Neural progenitor cell (in vitro differentiated cells): ENCODE results near the gene GABBR2. TPM values are rescaled to one million over a fixed set of nuclear protein-coding genes. Genes with fewer than 3 reads are reported as not detected.

ENCODE experiments used
- DNase-seq: peaks from one replicate; pipeline ENCODE4 v3.0.0-alpha.2; 2016; ENCODE audit warnings: low spot score
- H2AFZ ChIP-seq: fragments of 200-600 bp; sonication (generic); replicated peaks from 2 replicates; pipeline ENCODE4 v1.6.1; 2016; ENCODE audit warnings: antibody characterized with exemption
- H3F3A ChIP-seq: fragments of 200-600 bp; sonication (generic); 2 replicates; pipeline ENCODE4 v1.6.1; 2016; ENCODE audit warnings: antibody characterized with exemption, low read depth
- H3K27ac ChIP-seq: fragments of 200-600 bp; sonication (generic); 2 replicates; pipeline ENCODE4 v1.5.1; 2016; ENCODE audit warnings: mild to moderate bottlenecking
- H3K27me3 ChIP-seq: fragments of 200-600 bp; sonication (generic); 2 replicates; pipeline ENCODE4 v1.6.1; 2016; ENCODE audit warnings: mild to moderate bottlenecking, moderate library complexity
- H3K36me3 ChIP-seq: fragments of 200-600 bp; sonication (generic); 2 replicates; pipeline ENCODE4 v1.5.1; 2016
- H3K4me1 ChIP-seq: fragments of 200-600 bp; sonication (generic); 2 replicates; pipeline ENCODE4 v1.6.1; 2016; ENCODE audit warnings: mixed run types
- H3K4me2 ChIP-seq: fragments of 200-600 bp; sonication (generic); 2 replicates; pipeline ENCODE4 v1.6.1; 2016
- H3K4me3 ChIP-seq: fragments of 200-600 bp; sonication (generic); 2 replicates; pipeline ENCODE4 v1.5.1; 2016
- H3K79me2 ChIP-seq: fragments of 200-600 bp; sonication (generic); 2 replicates; pipeline ENCODE4 v1.6.1; 2016; ENCODE audit warnings: low read depth
- H3K9ac ChIP-seq: fragments of 200-600 bp; sonication (generic); 2 replicates; pipeline ENCODE4 v1.6.1; 2016
- H3K9me3 ChIP-seq: fragments of 200-600 bp; sonication (generic); 2 replicates; pipeline ENCODE4 v1.5.1; 2016; ENCODE audit warnings: low read depth
- H4K20me1 ChIP-seq: fragments of 200-600 bp; sonication (generic); 2 replicates; pipeline ENCODE4 v1.6.1; 2016; ENCODE audit warnings: low read depth
- H3K27ac Mint-ChIP-seq: 3 replicates; pipeline ENCODE4 v1.8.0; 2021; ENCODE audit warnings: mixed read lengths
- H3K27me3 Mint-ChIP-seq: 2 replicates; pipeline ENCODE4 v1.8.0; 2022; ENCODE audit warnings: low read depth, mild to moderate bottlenecking, inconsistent platforms, moderate library complexity, mixed read lengths; ENCODE audit not compliant: insufficient read depth
- H3K36me3 Mint-ChIP-seq: 3 replicates; pipeline ENCODE4 v1.8.0; 2021; ENCODE audit warnings: mixed read lengths
- H3K4me1 Mint-ChIP-seq: 3 replicates; pipeline ENCODE4 v1.8.0; 2021; ENCODE audit warnings: mixed read lengths
- H3K4me3 Mint-ChIP-seq: 3 replicates; pipeline ENCODE4 v1.8.0; 2021; ENCODE audit warnings: mild to moderate bottlenecking, moderate library complexity, mixed read lengths
- H3K9me3 Mint-ChIP-seq: 3 replicates; pipeline ENCODE4 v1.8.0; 2020; ENCODE audit warnings: mixed read lengths
- CTCF ChIP-seq: fragments of 200-600 bp; sonication (generic); IDR thresholded peaks from 2 replicates; pipeline ENCODE4 v1.5.1; 2017; ENCODE audit warnings: antibody characterized with exemption, mild to moderate bottlenecking
- EZH2 ChIP-seq: fragments of 200-600 bp; sonication (generic); IDR thresholded peaks from 2 replicates; pipeline ENCODE4 v1.6.1; 2017; ENCODE audit warnings: antibody characterized with exemption, mild to moderate bottlenecking, moderate library complexity
- EZH2phosphoT487 ChIP-seq: fragments of 200-600 bp; sonication (generic); IDR thresholded peaks from 2 replicates; pipeline ENCODE4 v1.6.1; 2017; ENCODE audit warnings: antibody characterized with exemption
- total RNA-seq: library from RNA; depleted of rRNA; stranded (reverse); fragments of >200 nt; gene quantifications from 2 replicates; pipeline ENCODE4 v1.2.3, GENCODE V29; 2015; ENCODE audit warnings: low replicate concordance

GABBR2 gene
- total RNA-seq, 1 donor from 2014 or later, result not detected

- Histone ChIP-seq H3K27me3 (no peaks in the 10 kb centered on the region), H3F3A (no peaks in the 10 kb centered on the region), H3K4me2 (no peak overlapping the region), H3K9ac (no peak overlapping the region), H3K36me3 (no peaks in the 10 kb centered on the region), H3K79me2 (no peaks in the 10 kb centered on the region), H3K27ac (no peak overlapping the region), H3K4me3 (no peak overlapping the region), H4K20me1 (no peaks in the 10 kb centered on the region), H2AFZ (no peak overlapping the region), H3K9me3 (no peaks in the 10 kb centered on the region), H3K4me1 (no peaks in the 10 kb centered on the region)
- no peak overlapping the region for H3K27ac Mint-ChIP-seq
- no peaks in the 10 kb centered on the region for H3K36me3 Mint-ChIP-seq
- TF ChIP-seq EZH2 (no peak), EZH2phosphoT487 (no peak), CTCF (no peak)
- H3K4me3 Mint-ChIP-seq, result no peak overlapping the region
- no peaks in the 10 kb centered on the region for H3K9me3 Mint-ChIP-seq
- H3K4me1 Mint-ChIP-seq, result peaks cover 14% of the 10 kb centered on the region
- DNase-seq, result no peak
- peaks cover 5% of the 10 kb centered on the region for H3K27me3 Mint-ChIP-seq
These were observed 334.2 kb downstream of the GABBR2 start for GRCh38 chr9:98374385-98375051.

GRCh38 chr9:98373609-98374008 lies 335.1 kb downstream of the GABBR2 start:
- Histone ChIP-seq H3K4me1 (no peaks in the 10 kb centered on the region), H2AFZ (no peak overlapping the region), H3K27me3 (no peaks in the 10 kb centered on the region), H3K79me2 (no peaks in the 10 kb centered on the region), H3K9me3 (no peaks in the 10 kb centered on the region), H3K4me2 (no peak overlapping the region), H4K20me1 (no peaks in the 10 kb centered on the region), H3F3A (no peaks in the 10 kb centered on the region), H3K9ac (no peak overlapping the region), H3K36me3 (no peaks in the 10 kb centered on the region), H3K4me3 (no peak overlapping the region), H3K27ac (no peak overlapping the region)
- Mint-ChIP-seq H3K36me3 (no peaks in the 10 kb centered on the region), H3K4me1 (peaks cover 12% of the 10 kb centered on the region), H3K27me3 (peaks cover 7% of the 10 kb centered on the region), H3K9me3 (no peaks in the 10 kb centered on the region), H3K27ac (no peak overlapping the region), H3K4me3 (no peak overlapping the region)
- no peak for TF ChIP-seq CTCF
- no peak for TF ChIP-seq EZH2
- no peak for TF ChIP-seq EZH2phosphoT487
- no peak for DNase-seq

GRCh38 chr9:98372077-98372836 lies 336.5 kb downstream of the GABBR2 start:
- Histone ChIP-seq H4K20me1 (no peaks in the 10 kb centered on the region), H3K27me3 (no peaks in the 10 kb centered on the region), H3K4me3 (no peak overlapping the region), H3K27ac (no peak overlapping the region), H3K9me3 (no peaks in the 10 kb centered on the region), H3K79me2 (no peaks in the 10 kb centered on the region), H3K4me2 (no peak overlapping the region), H3K36me3 (no peaks in the 10 kb centered on the region), H3F3A (no peaks in the 10 kb centered on the region), H3K4me1 (no peaks in the 10 kb centered on the region), H2AFZ (no peak overlapping the region), H3K9ac (no peak overlapping the region)
- Mint-ChIP-seq H3K36me3 (no peaks in the 10 kb centered on the region), H3K27ac (no peak overlapping the region), H3K9me3 (no peaks in the 10 kb centered on the region), H3K27me3 (peaks cover 7% of the 10 kb centered on the region), H3K4me3 (no peak overlapping the region), H3K4me1 (peaks cover 8% of the 10 kb centered on the region)
- no peak for DNase-seq
- TF ChIP-seq CTCF (no peak), EZH2 (no peak), EZH2phosphoT487 (no peak)
